GM19324 (cell line): ENCODE results near the gene CCR5AS.
"Not testable (repeated sequence)": the region's sequence is repeated elsewhere in the genome, so short reads cannot be mapped to it uniquely, and the experiment has no call there.

Source experiments
- ATAC-seq: cut with Tn5 transposase; IDR thresholded peaks from one replicate; pipeline ENCODE4 v1.9.1; 2021; ENCODE audit warnings: mild to moderate bottlenecking, moderate library complexity; ENCODE audit not compliant: unreplicated experiment, low FRiP score

The CCR5AS gene

GRCh38 chr3:46429671-46430070, 22.8 kb upstream of the CCR5AS start:
- ATAC-seq, result no peak

- no peak for ATAC-seq
These were observed 22.4 kb upstream of the CCR5AS start for GRCh38 chr3:46429250-46429649.

GRCh38 chr3:46427916-46428833, 21.3 kb upstream of the CCR5AS start:
- ATAC-seq, result no peak

- ATAC-seq, result not testable (repeated sequence)
These were observed 20.5 kb upstream of the CCR5AS start for GRCh38 chr3:46427404-46427803.

- not testable (repeated sequence) for ATAC-seq
These were observed 19.6 kb upstream of the CCR5AS start for GRCh38 chr3:46426476-46426875.

- ATAC-seq, result no peak
These were observed 16.7 kb upstream of the CCR5AS start for GRCh38 chr3:46423588-46423987.

GRCh38 chr3:46422617-46423016, 15.8 kb upstream of the CCR5AS start:
- ATAC-seq, result no peak

- ATAC-seq, result no peak
These were observed 14.1 kb upstream of the CCR5AS start for GRCh38 chr3:46420931-46421330.

- ATAC-seq, result no peak
These were observed 12.9 kb upstream of the CCR5AS start for GRCh38 chr3:46419816-46420215.

GRCh38 chr3:46417841-46418611, 11.2 kb upstream of the CCR5AS start:
- no peak for ATAC-seq

- ATAC-seq, result no peak
These were observed 10.1 kb upstream of the CCR5AS start for GRCh38 chr3:46416811-46417510.

GRCh38 chr3:46416125-46416810, 9.4 kb upstream of the CCR5AS start:
- ATAC-seq, result no peak

GRCh38 chr3:46414739-46415138, 7.9 kb upstream of the CCR5AS start:
- ATAC-seq, result no peak

- no peak for ATAC-seq
These were observed 7.1 kb upstream of the CCR5AS start for GRCh38 chr3:46413951-46414350.

- no peak for ATAC-seq
These were observed 6.0 kb upstream of the CCR5AS start for GRCh38 chr3:46412786-46413298.

GRCh38 chr3:46411271-46411670, 4.4 kb upstream of the CCR5AS start:
- no peak for ATAC-seq

- no peak for ATAC-seq
These were observed 3.8 kb upstream of the CCR5AS start for GRCh38 chr3:46410669-46411068.

- no peak for ATAC-seq
These were observed 3.0 kb upstream of the CCR5AS start for GRCh38 chr3:46409739-46410489.

- ATAC-seq, result no peak
These were observed 2.0 kb upstream of the CCR5AS start for GRCh38 chr3:46408853-46409252.
